H1 (cell line): ENCODE data around the gene MGLL. TPM values are rescaled to one million over a fixed set of nuclear protein-coding genes. Genes with fewer than 3 reads are reported as not detected.

ENCODE experiments used
- ATF2 ChIP-seq: IDR thresholded peaks from 2 replicates; pipeline ENCODE4 v1.6.1; 2012; ENCODE audit warnings: low read length, inconsistent platforms
- CBX8 ChIP-seq: fragments of 300-800, 300-1000 bp; sonication (generic); IDR thresholded peaks from 2 replicates; pipeline ENCODE4 v1.7.1; 2016; ENCODE audit warnings: low read depth, low read length, borderline replicate concordance
- E2F6 ChIP-seq: IDR thresholded peaks from 2 replicates; pipeline ENCODE4 v1.6.1; 2012; ENCODE audit warnings: inconsistent platforms
- HDAC6 ChIP-seq: IDR thresholded peaks from one replicate; pipeline ENCODE4 v1.7.1; 2012; ENCODE audit warnings: low read depth, mild to moderate bottlenecking, inconsistent platforms, low read length, moderate library complexity
- SP4 ChIP-seq: IDR thresholded peaks from 2 replicates; pipeline ENCODE4 v1.6.1; 2012; ENCODE audit warnings: low read length, inconsistent platforms
- TCF12 ChIP-seq: IDR thresholded peaks from 2 replicates; pipeline ENCODE4 v1.6.1; 2011; ENCODE audit warnings: low read depth, mild to moderate bottlenecking, low read length
- polyA plus RNA-seq, 7 experiments: library from polyadenylated mRNA; depleted of rRNA in 3 of 7; stranded (reverse) in 5 of 7; unstranded in 2 of 7; fragments of >200 nt in 5 of 7; fragments of 200-250 nt in 2 of 7; gene quantifications; 1 replicate in 5 of 7; 2 replicates in 1 of 7; 4 replicates in 1 of 7; pipeline versions ENCODE4 v1.2.1 to v1.2.3, GENCODE V29; 2011 to 2013; ENCODE audit warnings: missing spikeins in 2 of 7, mixed read lengths in 2 of 7
- total RNA-seq: library from RNA; stranded (reverse); fragmentation: NEBNext Ultra II Directional; extraction: Animal tissue kit (Norgen Biotek cat#: 25700); gene quantifications from 2 replicates; pipeline ENCODE4 v1.2.1, GENCODE V29; 2021

MGLL gene
- total and polyA plus RNA-seq, 2 of the 8 experiments (the other 6 are each of a cell fraction or from before 2014, with no cell fraction given) = 0.05 to 0.34 TPM

DNA sequence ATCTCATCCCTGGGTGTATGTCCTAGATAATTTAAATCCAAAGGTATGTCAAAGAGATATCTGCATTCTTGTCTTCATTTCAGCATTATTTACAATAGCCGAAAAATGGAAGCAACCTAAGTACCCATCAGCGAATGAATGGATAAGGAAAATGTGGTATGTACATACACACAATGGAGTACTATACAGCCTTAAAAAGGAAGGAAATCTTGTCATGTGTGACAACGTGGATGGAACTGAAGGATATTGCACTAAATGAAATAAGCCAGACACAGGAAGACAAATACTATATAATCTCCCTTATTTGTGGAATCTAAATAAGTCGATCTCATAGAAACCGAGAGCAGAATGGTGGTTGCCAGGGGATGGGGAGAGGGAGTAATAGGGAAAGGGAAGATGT lies 16.8 kb upstream of the MGLL start (continued):
- TF ChIP-seq E2F6 (no peak), SP4 (no peak), CBX8 (no peak), ATF2 (no peak), TCF12 (no peak), HDAC6 (no peak)
- TF ChIP-seq, all 59 proteins: peak for 0
